Adrenal gland (tissue), 5 donors: ENCODE results near the gene RPS10.

Source experiments
- CTCF ChIP-seq, 6 experiments: fragments of 450-650 bp in 4 of 6; fragments of 200-600 bp in 2 of 6; sonication (generic) in 1 of 6; IDR thresholded peaks; 1 replicate in 5 of 6; 2 replicates in 1 of 6; pipeline versions ENCODE4 v1.5.1 to v1.8.0; 2016 to 2021; ENCODE audit warnings: antibody characterized with exemption in 6 of 6, mild to moderate bottlenecking in 2 of 6, moderate library complexity in 1 of 6
- POLR2A ChIP-seq, 2 donors: fragments of 450-650 bp; IDR thresholded peaks; one replicate each; pipeline ENCODE4 v1.6.1; 2017; ENCODE audit warnings: antibody characterized with exemption in 2 of 2, mild to moderate bottlenecking in 2 of 2, moderate library complexity in 1 of 2
- donor health status: DM: no; HTN: no; CAD: no.

GRCh38 chr6:34472425-34472824 is 46.6 kb upstream of the RPS10 start:
- TF ChIP-seq POLR2A (IDR thresholded peaks at IDR 0.05) (no peak), CTCF (IDR thresholded peaks at IDR 0.05) (no peak)
